ENCODE data around the gene CDC26.

The CDC26 gene

GRCh38 chr9:113275157-113276131 lies at the start of gene CDC26, which contains the start of gene PRPF4:
TSS of gene CDC26 (minus strand) at chr9:113275572. CDS start at chr9:113272507, 3,065 bp downstream.
TSS of gene PRPF4 (plus strand) at chr9:113275658. CDS start at chr9:113275744, 86 bp downstream.
- Histone ChIP-seq H3K9me3 (ENCODE audit: low read length) (no peaks in the 10 kb centered on the region), H3K27ac (ENCODE audit: low read depth, low read length) (peak within 1 kb of the TSS; percentile 59), H3K36me3 (ENCODE audit: insufficient read depth, low read length) (peaks cover 55% of the 10 kb centered on the region), H3K4me1 (ENCODE audit: insufficient read depth, low read length) (peaks cover 19% of the 10 kb centered on the region), H3K9ac (ENCODE audit: low read length) (peak within 1 kb of the TSS; percentile 80), H3K27me3 (ENCODE audit: control insufficient read depth in 1 of 2, insufficient read depth in 2 of 2, low read length in 2 of 2) (no peaks in the 10 kb centered on the region), H3K4me3 (ENCODE audit: low read depth in 1 of 2, low read length in 2 of 2) (peak within 1 kb of the TSS; percentile 63 to 79)

GRCh38 chr9:113322671-113323070 lies 47.3 kb upstream of the CDC26 start:
- H3K9ac ChIP-seq (ENCODE audit: low read length), result no peak overlapping the region
- peaks cover 37% of the 10 kb centered on the region for H3K36me3 ChIP-seq (ENCODE audit: insufficient read depth, low read length)

GRCh38 chr9:113320051-113320450 lies 44.7 kb upstream of the CDC26 start:
- no peak overlapping the region for H3K4me3 ChIP-seq (ENCODE audit: low read depth in 1 of 2, low read length in 2 of 2)
- no peaks in the 10 kb centered on the region for H3K4me1 ChIP-seq (ENCODE audit: insufficient read depth, low read length)
- H3K27me3 ChIP-seq (ENCODE audit: control insufficient read depth in 1 of 2, insufficient read depth in 2 of 2, low read length in 2 of 2), result no peaks in the 10 kb centered on the region
- H3K36me3 ChIP-seq (ENCODE audit: insufficient read depth, low read length), result peaks cover 44% of the 10 kb centered on the region
- H3K9me3 ChIP-seq (ENCODE audit: low read length), result no peaks in the 10 kb centered on the region
- no peak overlapping the region for H3K9ac ChIP-seq (ENCODE audit: low read length)
- H3K27ac ChIP-seq (ENCODE audit: low read depth, low read length), result no peak overlapping the region

More at GRCh38 chr9:113322671-113323070, 47.3 kb upstream of the CDC26 start:
- Histone ChIP-seq H3K9me3 (ENCODE audit: low read length) (no peaks in the 10 kb centered on the region), H3K4me1 (ENCODE audit: insufficient read depth, low read length) (no peaks in the 10 kb centered on the region), H3K27me3 (ENCODE audit: control insufficient read depth in 1 of 2, insufficient read depth in 2 of 2, low read length in 2 of 2) (no peaks in the 10 kb centered on the region), H3K4me3 (ENCODE audit: low read depth in 1 of 2, low read length in 2 of 2) (no peak overlapping the region), H3K27ac (ENCODE audit: low read depth, low read length) (no peak overlapping the region)

- Histone ChIP-seq H3K36me3 (ENCODE audit: insufficient read depth, low read length) (peaks cover 44% of the 10 kb centered on the region), H3K9ac (ENCODE audit: low read length) (no peak overlapping the region), H3K4me3 (ENCODE audit: low read depth in 1 of 2, low read length in 2 of 2) (no peak overlapping the region)
Measured at GRCh38 chr9:113319054-113319453, 43.7 kb upstream of the CDC26 start.

GRCh38 chr9:113317777-113318176 lies 42.4 kb upstream of the CDC26 start:
- H3K4me1 ChIP-seq (ENCODE audit: insufficient read depth, low read length), result no peaks in the 10 kb centered on the region
- H3K9ac ChIP-seq (ENCODE audit: low read length), result no peak overlapping the region
- H3K27me3 ChIP-seq (ENCODE audit: control insufficient read depth in 1 of 2, insufficient read depth in 2 of 2, low read length in 2 of 2), result no peaks in the 10 kb centered on the region
- H3K36me3 ChIP-seq (ENCODE audit: insufficient read depth, low read length), result peaks cover 44% of the 10 kb centered on the region
- no peak overlapping the region for H3K4me3 ChIP-seq (ENCODE audit: low read depth in 1 of 2, low read length in 2 of 2)
- H3K9me3 ChIP-seq (ENCODE audit: low read length), result no peaks in the 10 kb centered on the region
- no peak overlapping the region for H3K27ac ChIP-seq (ENCODE audit: low read depth, low read length)

More at GRCh38 chr9:113319054-113319453, 43.7 kb upstream of the CDC26 start:
- H3K4me1 ChIP-seq (ENCODE audit: insufficient read depth, low read length), result no peaks in the 10 kb centered on the region
- no peaks in the 10 kb centered on the region for H3K27me3 ChIP-seq (ENCODE audit: control insufficient read depth in 1 of 2, insufficient read depth in 2 of 2, low read length in 2 of 2)
- H3K9me3 ChIP-seq (ENCODE audit: low read length), result no peaks in the 10 kb centered on the region
- H3K27ac ChIP-seq (ENCODE audit: low read depth, low read length), result no peak overlapping the region

- H3K27ac ChIP-seq (ENCODE audit: low read depth, low read length), result no peak overlapping the region
- no peak overlapping the region for H3K4me3 ChIP-seq (ENCODE audit: low read depth in 1 of 2, low read length in 2 of 2)
- H3K9me3 ChIP-seq (ENCODE audit: low read length), result no peaks in the 10 kb centered on the region
- H3K27me3 ChIP-seq (ENCODE audit: control insufficient read depth in 1 of 2, insufficient read depth in 2 of 2, low read length in 2 of 2), result no peaks in the 10 kb centered on the region
- no peak overlapping the region for H3K9ac ChIP-seq (ENCODE audit: low read length)
- H3K4me1 ChIP-seq (ENCODE audit: insufficient read depth, low read length), result no peaks in the 10 kb centered on the region
- peaks cover 39% of the 10 kb centered on the region for H3K36me3 ChIP-seq (ENCODE audit: insufficient read depth, low read length)
Measured at GRCh38 chr9:113316030-113316429, 40.7 kb upstream of the CDC26 start.

- no peak overlapping the region for H3K9ac ChIP-seq (ENCODE audit: low read length)
- H3K9me3 ChIP-seq (ENCODE audit: low read length), result no peaks in the 10 kb centered on the region
- no peaks in the 10 kb centered on the region for H3K4me1 ChIP-seq (ENCODE audit: insufficient read depth, low read length)
- no peak overlapping the region for H3K4me3 ChIP-seq (ENCODE audit: low read depth in 1 of 2, low read length in 2 of 2)
- peaks cover 31% of the 10 kb centered on the region for H3K36me3 ChIP-seq (ENCODE audit: insufficient read depth, low read length)
- no peak overlapping the region for H3K27ac ChIP-seq (ENCODE audit: low read depth, low read length)
- no peaks in the 10 kb centered on the region for H3K27me3 ChIP-seq (ENCODE audit: control insufficient read depth in 1 of 2, insufficient read depth in 2 of 2, low read length in 2 of 2)
Measured at GRCh38 chr9:113315231-113315630, 39.9 kb upstream of the CDC26 start.

- Histone ChIP-seq H3K9me3 (ENCODE audit: low read length) (no peaks in the 10 kb centered on the region), H3K27ac (ENCODE audit: low read depth, low read length) (no peak overlapping the region), H3K36me3 (ENCODE audit: insufficient read depth, low read length) (peaks cover 12% of the 10 kb centered on the region), H3K27me3 (ENCODE audit: control insufficient read depth in 1 of 2, insufficient read depth in 2 of 2, low read length in 2 of 2) (no peaks in the 10 kb centered on the region), H3K4me1 (ENCODE audit: insufficient read depth, low read length) (no peaks in the 10 kb centered on the region), H3K4me3 (ENCODE audit: low read depth in 1 of 2, low read length in 2 of 2) (no peak overlapping the region), H3K9ac (ENCODE audit: low read length) (no peak overlapping the region)
Measured at GRCh38 chr9:113313261-113313660, 37.9 kb upstream of the CDC26 start.

- H3K9me3 ChIP-seq (ENCODE audit: low read length), result no peaks in the 10 kb centered on the region
- H3K4me1 ChIP-seq (ENCODE audit: insufficient read depth, low read length), result no peaks in the 10 kb centered on the region
- H3K36me3 ChIP-seq (ENCODE audit: insufficient read depth, low read length), result peaks cover 2% of the 10 kb centered on the region
- no peak overlapping the region for H3K9ac ChIP-seq (ENCODE audit: low read length)
- no peak overlapping the region for H3K4me3 ChIP-seq (ENCODE audit: low read depth in 1 of 2, low read length in 2 of 2)
- H3K27me3 ChIP-seq (ENCODE audit: control insufficient read depth in 1 of 2, insufficient read depth in 2 of 2, low read length in 2 of 2), result no peaks in the 10 kb centered on the region
- H3K27ac ChIP-seq (ENCODE audit: low read depth, low read length), result no peak overlapping the region
Measured at GRCh38 chr9:113311961-113312360, 36.6 kb upstream of the CDC26 start.

GRCh38 chr9:113310538-113310937 lies 35.2 kb upstream of the CDC26 start:
- Histone ChIP-seq H3K27me3 (ENCODE audit: control insufficient read depth in 1 of 2, insufficient read depth in 2 of 2, low read length in 2 of 2) (no peaks in the 10 kb centered on the region), H3K9me3 (ENCODE audit: low read length) (no peaks in the 10 kb centered on the region), H3K9ac (ENCODE audit: low read length) (no peak overlapping the region), H3K4me1 (ENCODE audit: insufficient read depth, low read length) (no peaks in the 10 kb centered on the region), H3K4me3 (ENCODE audit: low read depth in 1 of 2, low read length in 2 of 2) (no peak overlapping the region), H3K27ac (ENCODE audit: low read depth, low read length) (no peak overlapping the region), H3K36me3 (ENCODE audit: insufficient read depth, low read length) (no peaks in the 10 kb centered on the region)

- H3K9ac ChIP-seq (ENCODE audit: low read length), result no peak overlapping the region
- H3K4me1 ChIP-seq (ENCODE audit: insufficient read depth, low read length), result no peaks in the 10 kb centered on the region
- no peak overlapping the region for H3K27ac ChIP-seq (ENCODE audit: low read depth, low read length)
- no peaks in the 10 kb centered on the region for H3K27me3 ChIP-seq (ENCODE audit: control insufficient read depth in 1 of 2, insufficient read depth in 2 of 2, low read length in 2 of 2)
- H3K9me3 ChIP-seq (ENCODE audit: low read length), result no peaks in the 10 kb centered on the region
- H3K36me3 ChIP-seq (ENCODE audit: insufficient read depth, low read length), result no peaks in the 10 kb centered on the region
- no peak overlapping the region for H3K4me3 ChIP-seq (ENCODE audit: low read depth in 1 of 2, low read length in 2 of 2)
Measured at GRCh38 chr9:113309204-113309813, 33.9 kb upstream of the CDC26 start.

Data from muscle layer of colon (tissue), 2 donors.